ENCODE results near the gene ACOXL.
A peak's percentile ranks its signal among the peaks of the same experiment; 100 is the strongest.

ACOXL gene

GRCh38 chr2:111148925-111149324 lies 416.6 kb downstream of the ACOXL start:
- Histone ChIP-seq H3K27me3 (ENCODE audit: insufficient read depth, low read length) (no peaks in the 10 kb centered on the region), H3K36me3 (ENCODE audit: insufficient read depth, low read length) (peaks cover 100% of the 10 kb centered on the region), H4K20me1 (ENCODE audit: insufficient read depth, low read length) (no peaks in the 10 kb centered on the region), H3K79me2 (ENCODE audit: insufficient read depth, low read length) (peaks cover 93% of the 10 kb centered on the region), H3F3A (ENCODE audit: insufficient read depth, low read length) (0 out of 2 replicates have a peak, but pooled peaks cover 3% of the 10 kb centered on the region), H3K27ac (ENCODE audit: low read depth, low read length, poor library complexity, severe bottlenecking) (peak overlapping the region; percentile 23), H3K4me2 (ENCODE audit: low read length) (no peak overlapping the region), H3K9me3 (ENCODE audit: low read length) (no peaks in the 10 kb centered on the region), H3K9ac (ENCODE audit: low read length) (no peak overlapping the region), H3K4me3 (ENCODE audit: low read depth, low read length, poor library complexity, severe bottlenecking) (no peak overlapping the region), H3K4me1 (ENCODE audit: insufficient read depth, low read length, severe bottlenecking) (peaks cover 98% of the 10 kb centered on the region), H2AFZ (ENCODE audit: low read length) (no peak overlapping the region), H3K9me2 (ENCODE audit: low read depth, low read length) (no peaks in the 10 kb centered on the region)
- TF ChIP-seq, protein P1, sequence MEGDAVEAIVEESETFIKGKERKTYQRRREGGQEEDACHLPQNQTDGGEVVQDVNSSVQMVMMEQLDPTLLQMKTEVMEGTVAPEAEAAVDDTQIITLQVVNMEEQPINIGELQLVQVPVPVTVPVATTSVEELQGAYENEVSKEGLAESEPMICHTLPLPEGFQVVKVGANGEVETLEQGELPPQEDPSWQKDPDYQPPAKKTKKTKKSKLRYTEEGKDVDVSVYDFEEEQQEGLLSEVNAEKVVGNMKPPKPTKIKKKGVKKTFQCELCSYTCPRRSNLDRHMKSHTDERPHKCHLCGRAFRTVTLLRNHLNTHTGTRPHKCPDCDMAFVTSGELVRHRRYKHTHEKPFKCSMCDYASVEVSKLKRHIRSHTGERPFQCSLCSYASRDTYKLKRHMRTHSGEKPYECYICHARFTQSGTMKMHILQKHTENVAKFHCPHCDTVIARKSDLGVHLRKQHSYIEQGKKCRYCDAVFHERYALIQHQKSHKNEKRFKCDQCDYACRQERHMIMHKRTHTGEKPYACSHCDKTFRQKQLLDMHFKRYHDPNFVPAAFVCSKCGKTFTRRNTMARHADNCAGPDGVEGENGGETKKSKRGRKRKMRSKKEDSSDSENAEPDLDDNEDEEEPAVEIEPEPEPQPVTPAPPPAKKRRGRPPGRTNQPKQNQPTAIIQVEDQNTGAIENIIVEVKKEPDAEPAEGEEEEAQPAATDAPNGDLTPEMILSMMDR (IDR thresholded peaks at IDR 0.05; ENCODE audit: low read length) = no peak
- TF ChIP-seq EZH2 (IDR thresholded peaks at IDR 0.05; ENCODE audit: borderline replicate concordance, low read length) = no peak

DNA sequence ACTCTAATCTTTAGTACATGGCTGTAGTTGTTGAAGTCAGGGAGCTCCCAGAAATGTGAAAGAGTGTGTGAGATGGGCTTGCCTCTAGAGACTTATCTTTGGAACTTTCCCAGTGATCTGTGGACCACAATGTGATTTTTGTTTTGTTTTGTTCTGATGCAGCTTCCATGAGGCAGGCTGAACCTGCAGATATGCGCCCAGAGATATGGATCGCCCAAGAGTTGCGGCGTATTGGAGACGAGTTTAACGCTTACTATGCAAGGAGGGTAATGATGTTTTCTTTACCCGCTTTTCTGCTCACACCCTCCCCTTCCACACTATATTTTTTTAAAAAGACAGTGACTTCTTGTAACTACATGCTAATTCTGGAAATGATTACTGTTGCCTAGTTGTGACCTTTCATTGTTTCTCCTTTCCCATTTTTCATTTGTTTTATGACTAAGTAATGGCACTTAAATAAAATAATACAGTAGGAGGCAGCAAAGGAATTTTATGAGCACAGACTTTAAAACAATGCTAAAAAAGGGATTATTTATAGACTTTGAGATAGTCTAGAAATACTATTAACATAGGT lies 417.6 kb downstream of the ACOXL start:
- Histone ChIP-seq H3K4me1 (ENCODE audit: insufficient read depth, low read length, severe bottlenecking) (peaks cover 98% of the 10 kb centered on the region), H3F3A (ENCODE audit: insufficient read depth, low read length) (peaks cover 3% of the 10 kb centered on the region; the same call in 1 of the 2 replicates), H3K9ac (ENCODE audit: low read length) (no peak overlapping the region), H3K27me3 (ENCODE audit: insufficient read depth, low read length) (no peaks in the 10 kb centered on the region), H3K79me2 (ENCODE audit: insufficient read depth, low read length) (peaks cover 93% of the 10 kb centered on the region), H3K9me3 (ENCODE audit: low read length) (no peaks in the 10 kb centered on the region), H2AFZ (ENCODE audit: low read length) (no peak overlapping the region), H3K27ac (ENCODE audit: low read depth, low read length, poor library complexity, severe bottlenecking) (no peak overlapping the region), H4K20me1 (ENCODE audit: insufficient read depth, low read length) (no peaks in the 10 kb centered on the region), H3K4me3 (ENCODE audit: low read depth, low read length, poor library complexity, severe bottlenecking) (no peak overlapping the region), H3K36me3 (ENCODE audit: insufficient read depth, low read length) (peaks cover 100% of the 10 kb centered on the region), H3K4me2 (ENCODE audit: low read length) (no peak overlapping the region), H3K9me2 (ENCODE audit: low read depth, low read length) (no peaks in the 10 kb centered on the region)
- TF ChIP-seq, protein P1 (IDR thresholded peaks at IDR 0.05; ENCODE audit: low read length) = no peak
- TF ChIP-seq EZH2 (IDR thresholded peaks at IDR 0.05; ENCODE audit: borderline replicate concordance, low read length) = no peak

DNA sequence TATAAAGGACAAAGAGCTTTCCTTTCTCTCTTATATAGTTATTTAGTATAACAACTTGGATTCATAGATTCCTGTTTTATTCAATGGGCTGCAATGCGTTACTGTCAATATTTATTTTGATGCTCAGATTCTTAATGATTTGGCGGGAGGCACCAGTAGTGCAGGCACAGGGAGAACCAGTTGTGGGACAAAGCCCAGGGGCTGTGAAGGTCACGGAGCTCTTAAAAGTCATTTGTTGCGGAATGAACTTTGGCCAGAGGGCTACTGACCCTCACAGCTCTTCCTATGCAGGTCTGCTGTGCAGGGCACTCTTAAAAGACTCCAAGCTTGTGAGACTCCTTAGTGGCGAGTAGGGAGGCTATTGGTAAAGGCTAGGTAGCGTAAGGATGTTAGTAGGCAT lies 422.4 kb downstream of the ACOXL start:
- Histone ChIP-seq H3K9ac (ENCODE audit: low read length) (no peak overlapping the region; the same call in 1 of the 2 replicates), H3K4me1 (ENCODE audit: insufficient read depth, low read length, severe bottlenecking) (peaks cover 99% of the 10 kb centered on the region), H4K20me1 (ENCODE audit: insufficient read depth, low read length) (no peaks in the 10 kb centered on the region), H3K4me3 (ENCODE audit: low read depth, low read length, poor library complexity, severe bottlenecking) (no peak overlapping the region), H3K4me2 (ENCODE audit: low read length) (peak overlapping the region; percentile 54; the same call in 1 of the 2 replicates), H3K27me3 (ENCODE audit: insufficient read depth, low read length) (no peaks in the 10 kb centered on the region), H3K27ac (ENCODE audit: low read depth, low read length, poor library complexity, severe bottlenecking) (peak overlapping the region; percentile 93), H3K79me2 (ENCODE audit: insufficient read depth, low read length) (peaks cover 77% of the 10 kb centered on the region), H3K36me3 (ENCODE audit: insufficient read depth, low read length) (peaks cover 99% of the 10 kb centered on the region), H3K9me3 (ENCODE audit: low read length) (no peaks in the 10 kb centered on the region), H2AFZ (ENCODE audit: low read length) (no peak overlapping the region), H3F3A (ENCODE audit: insufficient read depth, low read length) (peaks cover 24% of the 10 kb centered on the region; the same call in 1 of the 2 replicates), H3K9me2 (ENCODE audit: low read depth, low read length) (no peaks in the 10 kb centered on the region)
- TF ChIP-seq, protein P1 (IDR thresholded peaks at IDR 0.05; ENCODE audit: low read length) = no peak
- no peak for TF ChIP-seq EZH2 (IDR thresholded peaks at IDR 0.05; ENCODE audit: borderline replicate concordance, low read length)
